NCI-H82 treated with DMSO at 0.1 percent for 48 hours (cell line): ENCODE measurements around the gene GLTP.

Experiments
- DNase-seq: peaks from one replicate; lab custom pipeline; 2025; ENCODE audit not compliant: unreplicated experiment; lab: John Stamatoyannopoulos, UW

The GLTP gene

GRCh38 chr12:109822951-109823411 is 57.4 kb downstream of the GLTP start:
- DNase-seq: no peak

GRCh38 chr12:109822416-109822815 is 57.9 kb downstream of the GLTP start:
- DNase-seq: no peak

- no peak for DNase-seq
Measured at GRCh38 chr12:109821968-109822367, 58.4 kb downstream of the GLTP start.

- peak; percentile 98 for DNase-seq
Measured at GRCh38 chr12:109820816-109821381, 59.4 kb downstream of the GLTP start.

- DNase-seq: no peak
Measured at GRCh38 chr12:109818905-109819500, 61.3 kb downstream of the GLTP start.

- DNase-seq: no peak
Measured at GRCh38 chr12:109818253-109818652, 62.1 kb downstream of the GLTP start.

- DNase-seq: no peak
Measured at GRCh38 chr12:109817627-109818231, 62.6 kb downstream of the GLTP start.

GRCh38 chr12:109816870-109817269 is 63.5 kb downstream of the GLTP start:
- DNase-seq: no peak

GRCh38 chr12:109815757-109816617 is 64.4 kb downstream of the GLTP start:
- no peak for DNase-seq

GRCh38 chr12:109815225-109815624 is 65.1 kb downstream of the GLTP start:
- no peak for DNase-seq

- DNase-seq: no peak
Measured at GRCh38 chr12:109814600-109815150, 65.7 kb downstream of the GLTP start.

GRCh38 chr12:109813810-109814416 is 66.4 kb downstream of the GLTP start:
- no peak for DNase-seq

- DNase-seq: no peak
Measured at GRCh38 chr12:109811624-109811995, 68.7 kb downstream of the GLTP start.

GRCh38 chr12:109810954-109811623 is 69.3 kb downstream of the GLTP start:
- DNase-seq: no peak

GRCh38 chr12:109808876-109809646 is 71.3 kb downstream of the GLTP start:
- no peak for DNase-seq

- no peak for DNase-seq
Measured at GRCh38 chr12:109807954-109808643, 72.2 kb downstream of the GLTP start.

- peak; percentile 35 for DNase-seq
Measured at GRCh38 chr12:109804820-109805761, 75.2 kb downstream of the GLTP start.

GRCh38 chr12:109803678-109804077 is 76.7 kb downstream of the GLTP start:
- DNase-seq: no peak
